AG04450 (cell line): Measurements from ENCODE around the gene TOP2B. TPM values are rescaled to one million over a fixed set of nuclear protein-coding genes. Genes with fewer than 3 reads are reported as not detected.

Experiments used
- CTCF ChIA-PET: fragments of 300-600, 350-600 bp; formaldehyde crosslinking; extraction: SDS; loops from one replicate; lab custom pipeline; 2022; ENCODE audit warnings: antibody characterized with exemption, inconsistent platforms; lab: Charles Lee
- POLR2A ChIA-PET: fragments of 350-600 bp; formaldehyde crosslinking; extraction: SDS; loops from one replicate; lab custom pipeline; 2021; ENCODE audit warnings: antibody characterized with exemption, inconsistent platforms; lab: Yijun Ruan, JAX
- DNase-seq: peaks from one replicate; pipeline ENCODE4 v3.0.0-alpha.2; 2011; ENCODE audit warnings: low read depth, low spot score
- H3K27ac ChIP-seq: one replicate; pipeline ENCODE4 v1.5.1; 2012; ENCODE audit warnings: low read depth, low read length, control low read depth
- H3K27me3 ChIP-seq: one replicate; pipeline ENCODE4 v1.6.0; 2012; ENCODE audit warnings: low read length; ENCODE audit not compliant: control insufficient read depth, insufficient read depth
- H3K4me3 ChIP-seq: 2 replicates; pipeline ENCODE4 v1.5.1; 2011; ENCODE audit warnings: mild to moderate bottlenecking, low read depth, low read length, control low read depth
- H3K9me3 ChIP-seq: 2 replicates; pipeline ENCODE4 v1.5.1; 2012; ENCODE audit warnings: low read length; ENCODE audit not compliant: control insufficient read depth, insufficient read depth
- polyA plus RNA-seq: library from polyadenylated mRNA; depleted of rRNA; stranded (reverse); fragments of >200 nt; gene quantifications from 2 replicates; pipeline ENCODE4 v1.2.3, GENCODE V29; 2011
- TF ChIP-seq, protein P1 (sequence below): IDR thresholded peaks from 2 replicates; pipeline ENCODE4 v1.5.1; 2011; ENCODE audit warnings: low read depth, low read length, control low read depth, inconsistent platforms

TOP2B gene
- polyA plus RNA-seq, 1 experiment = 95.9 TPM

DNA sequence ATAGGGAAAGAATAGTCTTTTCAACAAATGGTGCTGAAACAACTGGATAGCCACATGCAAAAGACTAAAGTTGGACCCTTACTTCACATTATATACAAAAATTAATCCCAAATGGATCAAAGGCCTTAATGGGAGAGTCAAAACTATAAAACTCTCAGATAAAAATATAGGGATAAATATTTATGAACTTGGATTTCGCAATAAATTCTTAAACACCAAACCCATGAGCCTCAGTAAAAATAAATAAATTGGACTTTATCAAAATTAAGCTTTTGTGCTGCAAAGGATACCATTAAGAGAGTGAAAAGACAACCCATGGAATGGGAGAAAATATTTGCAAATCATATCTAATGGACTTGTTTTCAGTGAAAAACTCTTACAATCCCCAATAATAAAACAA, 18.7 kb upstream of the TOP2B start:
- CTCF ChIA-PET = no interaction called here

DNA sequence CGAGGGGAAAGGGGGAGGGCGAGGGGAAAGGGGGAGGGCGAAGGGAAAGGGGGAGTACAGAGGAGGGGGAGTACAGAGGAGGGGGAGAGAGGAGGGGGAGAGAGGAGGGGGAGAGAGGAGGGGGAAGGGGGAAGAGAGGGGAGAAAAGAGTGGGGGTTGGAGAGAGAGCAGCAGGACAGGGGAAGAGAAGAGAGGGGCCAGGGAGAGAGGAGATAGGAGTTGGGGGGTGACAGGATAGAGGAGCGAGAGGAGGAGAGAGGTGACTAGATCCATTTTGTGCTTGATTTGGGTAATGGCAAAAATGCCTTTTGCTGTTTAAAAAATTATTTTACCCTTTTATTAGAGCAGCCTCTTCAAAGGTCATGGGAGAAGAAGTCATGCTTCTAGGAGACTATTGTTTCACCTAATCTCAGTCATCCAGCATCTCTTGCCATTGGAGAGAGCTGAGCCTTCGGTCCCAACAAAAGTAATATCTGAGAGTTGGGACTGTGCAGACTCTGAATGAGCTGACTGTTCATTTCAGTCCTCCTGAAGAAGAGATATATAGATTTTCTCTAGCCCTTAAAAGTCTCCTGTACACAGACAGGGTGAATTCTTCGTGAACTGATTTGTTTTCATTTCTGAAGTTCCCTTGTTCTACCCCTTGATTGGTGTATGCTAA, 15.1 kb upstream of the TOP2B start:
- POLR2A ChIA-PET = no interaction called here
- CTCF ChIA-PET = interaction anchor here (2.0 kb wide), 1 partner anchor 32 kb away, joined by 5 read pairs; no protein-coding TSS in a partner anchor

More for the DNA sequence above, 18.7 kb upstream of the TOP2B start:
- Histone ChIP-seq H3K4me3 (no peak overlapping the region), H3K9me3 (no peaks in the 10 kb centered on the region), H3K27me3 (no peaks in the 10 kb centered on the region), H3K27ac (no peak overlapping the region)
- POLR2A ChIA-PET = no interaction called here
- TF ChIP-seq, protein P1, sequence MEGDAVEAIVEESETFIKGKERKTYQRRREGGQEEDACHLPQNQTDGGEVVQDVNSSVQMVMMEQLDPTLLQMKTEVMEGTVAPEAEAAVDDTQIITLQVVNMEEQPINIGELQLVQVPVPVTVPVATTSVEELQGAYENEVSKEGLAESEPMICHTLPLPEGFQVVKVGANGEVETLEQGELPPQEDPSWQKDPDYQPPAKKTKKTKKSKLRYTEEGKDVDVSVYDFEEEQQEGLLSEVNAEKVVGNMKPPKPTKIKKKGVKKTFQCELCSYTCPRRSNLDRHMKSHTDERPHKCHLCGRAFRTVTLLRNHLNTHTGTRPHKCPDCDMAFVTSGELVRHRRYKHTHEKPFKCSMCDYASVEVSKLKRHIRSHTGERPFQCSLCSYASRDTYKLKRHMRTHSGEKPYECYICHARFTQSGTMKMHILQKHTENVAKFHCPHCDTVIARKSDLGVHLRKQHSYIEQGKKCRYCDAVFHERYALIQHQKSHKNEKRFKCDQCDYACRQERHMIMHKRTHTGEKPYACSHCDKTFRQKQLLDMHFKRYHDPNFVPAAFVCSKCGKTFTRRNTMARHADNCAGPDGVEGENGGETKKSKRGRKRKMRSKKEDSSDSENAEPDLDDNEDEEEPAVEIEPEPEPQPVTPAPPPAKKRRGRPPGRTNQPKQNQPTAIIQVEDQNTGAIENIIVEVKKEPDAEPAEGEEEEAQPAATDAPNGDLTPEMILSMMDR = no peak
- no peak for DNase-seq

DNA sequence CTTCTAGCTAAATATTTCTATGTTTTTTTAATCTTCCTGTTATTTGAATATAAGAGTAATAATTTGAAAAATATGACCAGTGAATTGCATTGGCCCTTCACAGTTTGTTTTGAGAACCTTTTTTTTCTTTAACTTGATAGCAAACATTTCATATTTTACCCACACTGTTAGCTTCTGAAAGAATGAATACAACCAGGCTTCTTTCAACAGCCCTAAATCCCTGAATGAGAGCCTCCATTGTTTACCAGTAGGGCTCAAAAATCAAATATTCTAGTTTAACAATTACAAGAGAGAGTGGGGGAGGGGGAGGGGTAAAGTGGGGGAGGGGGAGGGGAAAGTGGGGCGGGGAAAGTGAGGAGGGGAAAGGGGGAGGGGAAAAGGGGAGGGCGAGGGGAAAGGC, 14.5 kb upstream of the TOP2B start:
- ChIA-PET POLR2A (no interaction called here), CTCF (interaction anchor here (2.0 kb wide), 1 partner anchor 31 kb away, joined by 5 read pairs; no protein-coding TSS in a partner anchor)
- H3K9me3 ChIP-seq = peaks cover 4% of the 10 kb centered on the region; the same call in 1 of the 2 replicates
- DNase-seq = no peak
- TF ChIP-seq, protein P1 = no peak
- no peak overlapping the region for H3K4me3 ChIP-seq
- no peaks in the 10 kb centered on the region for H3K27me3 ChIP-seq
- no peak overlapping the region for H3K27ac ChIP-seq

More for the DNA sequence above, 15.1 kb upstream of the TOP2B start:
- Histone ChIP-seq H3K4me3 (no peak overlapping the region), H3K9me3 (no peaks in the 10 kb centered on the region), H3K27me3 (no peaks in the 10 kb centered on the region), H3K27ac (no peak overlapping the region)
- TF ChIP-seq, protein P1 = no peak
- DNase-seq = no peak

DNA sequence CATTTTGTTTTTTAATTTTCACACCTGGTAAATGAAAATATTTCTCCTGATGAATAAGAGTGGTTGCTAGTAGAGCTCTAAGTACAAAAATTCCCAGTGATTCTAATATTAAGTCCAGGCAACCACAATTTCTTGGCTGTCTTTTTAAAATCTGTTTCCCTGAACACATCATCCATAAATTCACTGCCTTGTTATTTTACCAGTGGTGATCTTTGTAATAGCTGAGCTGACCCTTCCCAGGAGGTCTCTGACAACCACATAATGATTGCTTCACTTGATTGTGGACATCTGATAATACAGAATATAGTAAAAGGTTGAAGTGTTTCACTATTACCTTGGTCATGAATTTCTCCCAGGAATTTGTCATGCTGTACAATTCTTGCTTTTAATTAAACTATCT, 13.9 kb upstream of the TOP2B start:
- TF ChIP-seq, protein P1 = no peak
- Histone ChIP-seq H3K27ac (no peak overlapping the region), H3K4me3 (no peak overlapping the region), H3K27me3 (no peaks in the 10 kb centered on the region), H3K9me3 (peaks cover 9% of the 10 kb centered on the region)
- no peak for DNase-seq
- CTCF ChIA-PET = interaction anchor here (2.0 kb wide), 1 partner anchor 31 kb away, joined by 5 read pairs; no protein-coding TSS in a partner anchor
- POLR2A ChIA-PET = no interaction called here

DNA sequence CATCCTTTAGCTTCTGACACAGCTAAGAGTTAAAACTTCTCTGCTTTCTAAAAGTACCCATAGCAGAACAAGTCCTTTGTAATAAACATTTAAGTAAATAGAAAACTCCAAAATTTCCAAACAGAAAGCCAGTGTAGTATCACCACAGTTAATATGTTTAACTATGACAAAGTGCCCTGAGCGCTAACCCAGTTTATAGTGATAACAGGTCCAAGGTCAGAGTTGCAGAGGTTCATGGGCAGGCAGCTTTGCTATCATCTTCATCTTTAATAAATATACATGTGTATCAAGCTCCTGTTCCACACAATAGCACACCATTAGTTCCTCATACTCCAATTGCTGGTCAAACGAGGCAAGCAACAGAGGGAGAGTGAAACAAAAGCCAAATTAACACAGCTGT, 12.4 kb upstream of the TOP2B start:
- TF ChIP-seq, protein P1 = no peak
- POLR2A ChIA-PET = no interaction called here
- CTCF ChIA-PET = no interaction called here
- H3K4me3 ChIP-seq = no peak overlapping the region
- H3K27me3 ChIP-seq = no peaks in the 10 kb centered on the region
- peaks cover 14% of the 10 kb centered on the region for H3K9me3 ChIP-seq
- no peak overlapping the region for H3K27ac ChIP-seq
- DNase-seq = no peak
